8988T (cell line): ENCODE measurements around the gene CELF6.

Experiments used
- DNase-seq: peaks from one replicate; pipeline ENCODE4 v3.0.0; 2011

Gene CELF6

GRCh38 chr15:72319985-72320671 is at the start of gene CELF6:
Gene CELF6, minus strand, starts transcription at chr15:72320157. Its CDS starts 283 bp downstream, at chr15:72319874.
- DNase-seq = peak; percentile 72

- DNase-seq = no peak
These were observed 48.9 kb upstream of the CELF6 start for GRCh38 chr15:72368899-72369298.

GRCh38 chr15:72368325-72368724 is 48.4 kb upstream of the CELF6 start:
- no peak for DNase-seq

GRCh38 chr15:72365844-72366243 is 45.9 kb upstream of the CELF6 start:
- DNase-seq = no peak

- DNase-seq = no peak
These were observed 41.2 kb upstream of the CELF6 start for GRCh38 chr15:72361176-72361575.

GRCh38 chr15:72358650-72359171 is 38.8 kb upstream of the CELF6 start:
- no peak for DNase-seq

- DNase-seq = no peak
These were observed 38.2 kb upstream of the CELF6 start for GRCh38 chr15:72358121-72358520.

GRCh38 chr15:72354496-72354895 is 34.5 kb upstream of the CELF6 start:
- no peak for DNase-seq

GRCh38 chr15:72353266-72353665 is 33.3 kb upstream of the CELF6 start:
- DNase-seq = no peak

- DNase-seq = no peak
These were observed 25.8 kb upstream of the CELF6 start for GRCh38 chr15:72345806-72346205.

- DNase-seq = no peak
These were observed 25.3 kb upstream of the CELF6 start for GRCh38 chr15:72345280-72345679.

GRCh38 chr15:72344602-72345001 is 24.6 kb upstream of the CELF6 start:
- no peak for DNase-seq

GRCh38 chr15:72342385-72342784 is 22.4 kb upstream of the CELF6 start:
- DNase-seq = no peak

GRCh38 chr15:72341361-72341760 is 21.4 kb upstream of the CELF6 start:
- no peak for DNase-seq

- DNase-seq = no peak
These were observed 20.4 kb upstream of the CELF6 start for GRCh38 chr15:72340366-72340765.

- DNase-seq = no peak
These were observed 19.8 kb upstream of the CELF6 start for GRCh38 chr15:72339777-72340177.

GRCh38 chr15:72338617-72339321 is 18.8 kb upstream of the CELF6 start:
- DNase-seq = no peak

- DNase-seq = no peak
These were observed 18.2 kb upstream of the CELF6 start for GRCh38 chr15:72338148-72338547.

GRCh38 chr15:72334842-72335241 is 14.9 kb upstream of the CELF6 start:
- no peak for DNase-seq

GRCh38 chr15:72331021-72331420 is 11.1 kb upstream of the CELF6 start:
- no peak for DNase-seq

GRCh38 chr15:72323752-72324151 is 3.8 kb upstream of the CELF6 start:
- DNase-seq = no peak

- DNase-seq = peak; percentile 57
These were observed 485 bp downstream of the CELF6 start for GRCh38 chr15:72319360-72319984.

- no peak for DNase-seq
These were observed 1.5 kb downstream of the CELF6 start for GRCh38 chr15:72318408-72318942.
